Right ventricle myocardium superior (tissue), 1 donor: ENCODE data around the gene COL12A1. TPM values are rescaled to one million over a fixed set of nuclear protein-coding genes. Genes with fewer than 3 reads are reported as not detected.
A peak's percentile ranks its signal among the peaks of the same experiment; 100 is the strongest.

Source experiments
- ATAC-seq: fragments of 200-7000 bp; cut with Tn5 transposase; one replicate; pipeline ENCODE4 v1.9.1; 2020; ENCODE audit warnings: mild to moderate bottlenecking; ENCODE audit not compliant: poor library complexity
- DNase-seq: peaks from one replicate; pipeline ENCODE4 v3.0.0-alpha.2; 2020
- intact Hi-C: fragments of 100-400 bp; cut with DNase I; formaldehyde crosslinking; loops from one replicate; pipeline ENCODE4 v1.11.2; 2022
- total RNA-seq: library from RNA; stranded (reverse); fragmentation: NEBNext Ultra II Directional; extraction: Animal tissue kit (Norgen Biotek cat#: 25700); gene quantifications from one replicate; pipeline ENCODE4 v1.2.1, GENCODE V29; 2021
- donor health status: DM: no; HTN: yes; CAD: no; lungs with severe emphysema.

COL12A1 gene
- total RNA-seq, 1 donor from 2014 or later = 10.7 TPM

DNA sequence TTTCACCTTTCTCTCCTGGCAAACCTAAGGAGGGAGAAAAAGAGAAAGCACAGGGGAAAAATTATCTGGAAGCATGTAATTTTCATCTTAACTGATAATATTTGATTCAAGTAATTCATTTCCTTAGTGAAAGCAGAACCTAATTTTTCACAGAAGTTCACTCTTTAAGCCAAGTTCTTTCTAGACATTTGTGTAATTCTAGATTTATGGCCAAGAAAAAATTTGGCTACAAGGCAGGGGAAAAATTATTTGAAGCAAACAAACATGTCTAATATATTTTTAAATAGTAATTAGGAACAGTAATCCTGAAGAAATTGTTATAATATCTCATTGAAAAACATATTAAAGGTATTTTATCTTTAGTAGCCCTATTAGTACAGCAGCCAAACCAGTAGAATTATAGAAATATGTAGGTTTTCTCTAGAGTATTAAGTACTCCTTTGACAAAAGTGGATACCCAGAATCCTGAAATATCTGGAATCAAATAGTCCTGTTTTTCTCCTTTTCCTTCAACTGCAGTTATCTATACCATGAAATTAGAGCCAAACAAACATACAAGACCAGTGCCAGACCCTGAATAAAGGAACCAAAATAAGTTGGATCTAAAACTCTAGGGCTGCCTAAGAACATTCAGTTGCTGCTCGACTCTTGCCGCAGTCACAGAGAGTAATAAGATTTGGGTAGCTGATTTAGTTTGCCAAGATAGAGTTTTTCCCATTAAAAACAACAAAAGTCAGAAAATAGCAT is 116.5 kb downstream of the COL12A1 start:
- intact Hi-C loops = no loop called here
- ATAC-seq (no peak), DNase-seq (no peak)

DNA sequence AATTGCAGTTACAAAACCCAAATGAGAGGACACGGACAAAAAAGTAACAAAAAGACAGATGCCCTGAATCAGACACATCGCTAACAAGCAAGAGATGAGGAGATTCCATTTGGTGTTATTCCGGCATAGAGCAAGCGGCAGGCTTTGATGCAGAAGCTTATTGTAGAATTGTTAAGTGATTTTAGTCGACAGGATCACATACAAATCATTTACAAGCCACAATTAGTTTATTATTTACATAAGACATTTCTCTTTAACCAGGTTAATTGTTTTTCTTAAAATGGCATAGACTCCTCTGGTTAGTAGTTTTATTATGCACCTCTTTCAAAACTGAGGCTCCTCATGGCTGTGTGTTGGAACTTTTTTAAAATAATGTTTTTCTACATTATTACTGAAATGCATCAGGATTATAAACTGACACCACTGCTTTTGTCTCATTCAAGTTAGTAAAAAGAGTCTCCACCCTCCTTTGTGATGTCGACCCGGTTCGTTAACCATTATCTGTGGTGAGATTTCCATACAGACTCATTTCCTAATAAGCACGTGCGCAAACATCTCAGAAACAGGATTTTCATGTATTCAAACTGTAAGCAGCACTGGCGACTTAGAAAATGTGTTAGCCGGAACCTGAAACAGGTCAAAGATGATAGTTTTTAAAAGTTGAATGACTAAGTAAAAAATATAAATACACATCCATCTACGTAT is 119.8 kb downstream of the COL12A1 start:
- intact Hi-C loops = no loop called here
- no peak for ATAC-seq

DNA sequence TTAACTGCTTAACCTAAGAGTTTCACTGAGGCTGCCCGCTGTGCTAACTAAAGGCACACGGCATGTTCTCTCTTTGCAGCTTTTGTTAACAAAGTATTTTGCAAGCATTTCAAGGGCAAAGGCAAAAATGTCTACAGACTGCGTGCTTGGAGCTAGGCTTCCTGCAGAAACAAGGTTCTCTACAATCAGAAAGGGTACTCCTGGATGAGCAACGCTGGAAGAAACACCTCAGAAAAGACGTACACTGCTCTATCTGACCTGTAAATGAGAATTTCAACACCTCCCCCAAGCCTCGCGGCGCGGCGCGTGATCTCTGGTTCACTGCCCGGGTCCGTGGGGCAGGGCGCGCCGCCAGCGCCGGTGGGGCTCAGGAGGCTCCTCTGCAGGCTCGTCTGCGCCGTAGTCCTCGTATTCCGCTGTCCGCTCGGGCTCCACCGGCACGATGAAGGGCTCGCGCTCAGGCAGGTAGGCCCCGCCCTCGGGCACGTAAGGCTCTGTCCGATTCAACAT is 120.9 kb downstream of the COL12A1 start:
- no peak for DNase-seq
- intact Hi-C loops = no loop called here
- ATAC-seq = peak; percentile 51

More for the DNA sequence above, 119.8 kb downstream of the COL12A1 start:
- no peak for DNase-seq

DNA sequence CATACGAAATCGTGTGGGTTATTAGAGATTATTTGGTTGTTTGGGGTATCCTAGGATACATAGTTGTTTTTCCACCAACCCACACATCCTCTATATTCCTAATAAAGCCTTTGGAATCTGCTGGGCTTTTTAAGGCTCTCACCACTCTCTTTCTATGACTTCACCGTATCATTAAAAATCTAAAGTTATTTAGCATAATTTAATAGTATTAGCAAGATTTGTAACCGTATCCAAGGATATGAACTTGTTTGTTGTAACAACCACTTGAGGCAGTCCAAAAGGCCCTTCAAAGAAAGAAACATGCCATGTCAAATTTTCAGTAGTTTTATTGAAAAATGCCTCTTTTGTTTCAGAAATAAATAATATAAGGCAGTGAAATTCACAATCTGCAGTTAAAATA is 121.8 kb downstream of the COL12A1 start:
- ATAC-seq = no peak
- DNase-seq = no peak
- intact Hi-C loops = no loop called here

DNA sequence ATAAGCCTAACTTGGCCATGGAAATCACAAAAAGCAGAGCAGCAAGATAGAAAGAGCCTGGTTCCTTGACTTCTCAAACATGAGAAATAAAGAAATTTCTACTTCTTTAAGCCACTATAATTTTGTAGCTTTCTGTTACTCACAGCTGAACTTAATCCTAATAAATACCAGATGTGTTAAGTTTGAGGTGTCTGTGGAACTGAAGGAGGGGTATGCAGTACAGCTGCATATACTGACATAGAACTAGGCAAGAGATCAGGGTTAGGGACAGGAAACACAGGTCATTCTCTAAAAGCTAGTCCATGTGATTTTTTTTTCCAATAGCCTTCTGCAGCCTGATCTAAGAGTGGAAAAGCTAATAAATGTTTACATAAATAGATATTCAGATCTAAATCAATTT is 123.9 kb downstream of the COL12A1 start:
- DNase-seq (no peak), ATAC-seq (no peak)
- intact Hi-C loops = no loop called here

DNA sequence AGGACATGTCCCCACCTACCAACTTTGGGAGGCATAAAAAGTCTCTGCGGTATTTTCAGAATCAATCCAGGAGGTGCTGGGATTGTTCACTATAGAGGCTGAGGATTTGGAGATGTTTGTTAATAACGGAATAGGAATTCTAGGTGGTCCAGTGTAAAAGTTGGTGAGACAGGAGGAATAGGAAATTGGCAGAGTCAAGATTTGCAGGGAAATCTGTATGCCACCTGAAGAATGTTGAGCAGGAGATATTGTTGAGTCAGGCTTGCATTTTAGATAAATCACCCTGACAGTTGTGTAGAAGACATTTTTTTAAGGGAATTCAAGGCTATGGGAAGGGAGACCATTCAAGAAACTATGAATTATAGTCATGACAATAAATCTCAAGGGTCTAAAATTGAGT is 124.8 kb downstream of the COL12A1 start:
- no peak for ATAC-seq
- no peak for DNase-seq
- intact Hi-C loops = no loop called here

DNA sequence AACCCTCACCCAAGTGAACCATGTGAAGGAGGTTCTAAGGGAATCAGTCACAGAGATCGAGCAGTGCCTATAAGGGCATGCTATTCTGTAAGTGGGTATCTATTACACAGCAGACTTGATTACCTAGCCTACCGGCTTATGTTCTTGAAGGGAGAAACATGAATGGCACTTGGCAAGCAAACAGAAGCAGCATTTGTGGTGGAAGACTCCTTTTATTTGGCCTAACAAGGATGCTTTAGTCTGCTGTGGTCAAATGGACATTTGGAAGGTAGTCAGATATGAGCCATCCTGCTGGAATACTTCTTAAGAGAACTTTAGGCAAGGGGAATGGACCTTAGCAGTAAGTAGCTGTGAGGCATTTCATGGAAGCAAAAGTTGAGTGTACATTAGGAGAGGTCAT is 126.3 kb downstream of the COL12A1 start:
- ATAC-seq = no peak

DNA sequence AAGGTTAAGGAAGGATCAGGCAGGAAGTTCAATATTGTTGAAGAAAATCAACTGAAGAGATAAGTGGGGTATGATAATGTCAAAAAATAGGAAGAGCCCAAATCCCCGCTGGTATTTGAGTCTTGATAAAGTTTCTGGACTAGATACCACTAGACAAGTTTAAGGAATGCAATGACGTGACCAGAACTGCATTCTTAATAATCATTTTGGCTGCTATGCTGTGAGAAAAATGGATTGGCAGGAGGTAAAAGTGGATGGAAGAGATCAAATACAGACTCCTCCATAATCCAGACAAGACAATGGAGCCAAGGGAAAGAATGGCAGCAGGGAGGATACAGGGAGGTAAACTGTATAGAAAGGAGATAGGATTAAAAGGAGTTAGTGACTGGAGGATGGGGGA is 128.2 kb downstream of the COL12A1 start:
- DNase-seq (no peak), ATAC-seq (no peak)
- intact Hi-C loops = no loop called here

More for the DNA sequence above, 126.3 kb downstream of the COL12A1 start:
- DNase-seq = no peak
- intact Hi-C loops = no loop called here

DNA sequence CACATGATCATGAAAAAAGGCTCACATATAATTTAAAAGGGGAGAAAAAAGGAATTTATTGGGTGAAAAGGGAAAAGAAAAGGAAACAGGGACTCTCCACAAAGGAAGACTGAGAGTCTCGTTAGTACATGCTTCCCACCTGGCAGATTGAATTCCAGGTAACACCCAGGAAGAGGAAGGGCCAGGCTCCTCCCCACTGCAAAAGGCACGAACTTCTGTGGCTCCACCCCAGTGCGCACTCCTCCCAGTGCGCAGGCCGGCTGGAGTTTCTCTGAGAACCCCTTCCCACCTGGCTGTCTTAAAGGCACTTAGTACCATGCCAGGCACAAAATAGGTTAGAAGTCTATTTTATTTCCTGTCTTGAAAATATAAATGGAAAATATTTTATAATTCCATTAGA is 129.8 kb downstream of the COL12A1 start:
- intact Hi-C loops = no loop called here
- ATAC-seq (no peak), DNase-seq (no peak)

DNA sequence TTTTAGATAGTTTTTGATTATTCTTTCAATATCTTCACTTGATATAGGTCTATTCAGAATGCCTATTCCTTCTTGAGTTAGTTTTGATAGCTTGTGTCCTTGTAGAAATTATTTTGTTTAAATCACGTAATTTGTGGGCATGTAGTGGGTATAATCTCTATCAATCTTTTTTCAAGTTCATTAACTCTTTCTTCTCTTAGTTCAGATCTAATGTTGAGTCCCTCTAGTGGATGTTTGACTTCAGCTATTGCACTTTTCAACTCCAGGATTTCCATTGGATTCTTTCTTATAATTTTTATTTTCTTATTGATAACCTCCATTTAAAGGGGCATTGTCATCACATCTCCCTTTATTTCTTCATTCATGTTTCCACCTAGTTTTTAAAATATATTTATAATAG is 135.6 kb downstream of the COL12A1 start:
- DNase-seq (no peak), ATAC-seq (no peak)
- intact Hi-C loops = no loop called here

DNA sequence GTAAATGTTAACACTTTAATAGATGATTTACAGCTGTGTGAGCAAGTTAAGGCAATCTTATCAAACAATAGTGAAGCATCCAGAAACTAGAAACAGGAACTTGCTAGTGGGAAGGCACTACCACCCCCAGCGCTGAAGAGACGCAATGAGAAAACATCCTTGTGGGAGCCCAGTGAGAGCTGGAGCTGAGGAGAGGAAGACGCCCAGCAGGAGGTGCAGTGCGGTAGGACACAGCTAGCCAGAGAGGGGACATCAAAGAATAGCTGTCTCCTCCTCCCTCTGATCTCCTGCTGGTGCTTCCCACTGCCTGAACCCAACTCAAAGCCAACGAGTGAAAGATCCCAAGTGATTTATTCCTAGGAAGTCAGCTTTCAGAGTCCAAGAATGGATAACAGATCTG is 140.3 kb downstream of the COL12A1 start:
- no peak for DNase-seq
- intact Hi-C loops = no loop called here
- no peak for ATAC-seq

DNA sequence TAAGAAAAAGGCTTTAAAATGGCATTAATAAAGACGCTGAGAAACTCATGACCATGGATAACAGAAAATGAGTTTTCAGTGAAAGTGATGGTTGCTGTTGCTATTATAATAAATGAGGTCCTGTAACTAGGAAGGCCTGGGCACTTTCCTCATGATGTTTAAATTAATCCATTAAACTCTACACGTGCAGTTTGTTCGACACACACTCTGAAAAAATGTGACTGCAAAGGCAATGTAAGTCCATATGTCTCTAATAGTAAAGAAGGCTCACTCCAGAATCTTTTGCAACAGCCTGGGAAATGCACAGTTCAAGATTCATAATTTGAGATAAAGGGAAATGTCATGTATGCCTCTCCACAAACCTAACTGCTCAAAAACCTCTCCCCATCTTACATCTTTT is 153.4 kb downstream of the COL12A1 start:
- ATAC-seq (no peak), DNase-seq (no peak)
- intact Hi-C loops = no loop called here

DNA sequence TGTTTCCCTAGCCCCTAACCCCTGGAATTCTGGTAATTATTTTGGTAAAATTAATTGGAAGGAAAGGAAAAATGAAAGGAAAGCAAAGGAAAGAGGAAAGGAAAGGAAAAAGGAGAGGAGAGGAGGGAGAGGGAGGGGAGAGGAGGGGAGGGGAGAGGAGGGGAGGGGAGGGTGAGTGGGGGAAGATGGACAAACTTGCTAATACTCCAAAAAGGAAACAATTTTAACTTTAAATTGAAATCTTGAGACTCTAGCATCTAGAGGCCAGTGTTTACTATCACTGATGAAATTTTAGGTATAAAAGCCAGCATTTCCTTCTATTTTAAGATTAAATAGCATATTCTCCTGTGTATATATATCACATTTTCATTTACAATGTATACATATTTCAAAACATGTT is 156.5 kb downstream of the COL12A1 start:
- intact Hi-C loops = no loop called here
- ATAC-seq (no peak), DNase-seq (no peak)

DNA sequence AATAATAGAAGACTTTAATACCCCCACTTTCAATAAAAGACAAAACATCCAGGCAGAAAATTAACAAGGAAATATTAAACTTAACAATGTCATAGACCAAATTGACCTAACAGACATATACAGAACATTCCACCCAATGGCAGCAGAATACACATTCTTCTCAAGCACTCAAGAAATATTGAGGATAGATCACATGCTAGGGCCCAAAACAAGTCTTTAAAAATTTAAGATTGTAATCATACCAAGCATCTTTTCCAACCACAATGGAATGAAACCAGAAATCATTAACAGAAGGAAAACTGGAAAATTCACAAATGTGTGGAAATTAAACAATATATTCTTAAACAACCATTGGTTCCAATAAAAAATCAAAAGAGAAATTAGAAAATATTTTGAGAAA is 161.0 kb downstream of the COL12A1 start:
- no peak for DNase-seq
- no peak for ATAC-seq
- intact Hi-C loops = no loop called here

DNA sequence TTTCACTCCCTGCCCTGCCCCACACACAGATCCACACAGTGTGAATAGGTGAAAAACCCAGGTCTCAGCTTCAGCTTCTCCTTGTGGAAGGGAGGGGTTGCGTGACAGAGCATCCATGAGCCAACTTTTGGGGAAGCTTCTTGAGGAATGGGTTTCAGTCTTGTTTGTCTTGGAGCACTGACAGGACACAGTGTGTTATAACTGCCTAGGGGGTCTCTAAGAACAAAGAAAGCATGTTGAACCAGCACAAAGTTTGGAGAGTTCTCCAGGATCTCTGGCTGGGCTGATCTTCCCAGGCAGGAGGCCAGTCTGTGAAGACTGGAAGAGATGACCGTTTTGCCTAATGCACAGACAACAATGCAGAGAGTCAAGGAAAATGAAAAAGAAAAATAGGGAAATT is 164.5 kb downstream of the COL12A1 start:
- ATAC-seq = no peak
- intact Hi-C loops = no loop called here
- no peak for DNase-seq

Other genes starting within 250 kb of the COL12A1 start
- gene COX7A2, start 37.7 kb upstream of the COL12A1 start, total RNA-seq = 945 TPM
- gene TMEM30A, start 78.7 kb upstream of the COL12A1 start, total RNA-seq = 40.0 TPM